Nephron (organoid): ENCODE measurements around the gene SH2D3A.

Source experiments
- H3K27ac Mint-ChIP-seq, 3 experiments: 2 replicates each; pipeline ENCODE4 v1.8.0; 2020; ENCODE audit warnings: mixed read lengths in 3 of 3, mild to moderate bottlenecking in 2 of 3, moderate library complexity in 1 of 3
- H3K27me3 Mint-ChIP-seq: 2 replicates; pipeline ENCODE4 v1.8.0; 2021; ENCODE audit warnings: low read depth, mild to moderate bottlenecking, moderate library complexity, mixed read lengths
- H3K36me3 Mint-ChIP-seq: 2 replicates; pipeline ENCODE4 v1.8.0; 2020; ENCODE audit warnings: low read depth, mixed read lengths
- H3K4me1 Mint-ChIP-seq: 2 replicates; pipeline ENCODE4 v1.8.0; 2020; ENCODE audit warnings: mixed read lengths
- H3K4me3 Mint-ChIP-seq, 3 experiments: 2 replicates each; pipeline ENCODE4 v1.8.0; 2020; ENCODE audit warnings: mild to moderate bottlenecking in 3 of 3, mixed read lengths in 3 of 3, moderate library complexity in 2 of 3
- H3K9me3 Mint-ChIP-seq: 2 replicates; pipeline ENCODE4 v1.8.0; 2020; ENCODE audit warnings: mixed read lengths
- TF ChIP-seq, protein P1 (sequence below), 3 experiments: fragments of 200-600 bp; sonication (generic); IDR thresholded peaks; one replicate each; pipeline ENCODE4 v1.5.0; 2021; ENCODE audit warnings: antibody characterized with exemption in 3 of 3; ENCODE audit not compliant: unreplicated experiment in 3 of 3

SH2D3A gene

DNA sequence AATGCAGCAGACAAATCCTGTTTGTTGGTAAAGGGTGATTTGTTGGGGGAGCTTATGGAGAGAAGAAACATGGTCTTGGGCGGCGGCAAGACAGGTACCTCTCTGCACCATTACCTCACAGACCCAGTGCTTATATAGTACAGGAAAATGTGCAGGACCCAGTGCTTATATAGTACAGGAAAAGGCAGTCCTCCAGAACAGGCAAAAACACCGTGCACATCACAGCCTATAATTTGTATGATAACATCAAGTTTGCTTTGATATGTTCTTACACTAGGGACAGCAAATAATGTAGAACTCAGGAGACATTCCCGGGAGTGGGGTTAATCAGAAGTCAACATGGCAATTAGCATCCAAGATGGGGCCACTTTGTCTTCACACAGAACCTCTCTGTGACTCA, 26.2 kb upstream of the SH2D3A start:
- TF ChIP-seq, protein P1, sequence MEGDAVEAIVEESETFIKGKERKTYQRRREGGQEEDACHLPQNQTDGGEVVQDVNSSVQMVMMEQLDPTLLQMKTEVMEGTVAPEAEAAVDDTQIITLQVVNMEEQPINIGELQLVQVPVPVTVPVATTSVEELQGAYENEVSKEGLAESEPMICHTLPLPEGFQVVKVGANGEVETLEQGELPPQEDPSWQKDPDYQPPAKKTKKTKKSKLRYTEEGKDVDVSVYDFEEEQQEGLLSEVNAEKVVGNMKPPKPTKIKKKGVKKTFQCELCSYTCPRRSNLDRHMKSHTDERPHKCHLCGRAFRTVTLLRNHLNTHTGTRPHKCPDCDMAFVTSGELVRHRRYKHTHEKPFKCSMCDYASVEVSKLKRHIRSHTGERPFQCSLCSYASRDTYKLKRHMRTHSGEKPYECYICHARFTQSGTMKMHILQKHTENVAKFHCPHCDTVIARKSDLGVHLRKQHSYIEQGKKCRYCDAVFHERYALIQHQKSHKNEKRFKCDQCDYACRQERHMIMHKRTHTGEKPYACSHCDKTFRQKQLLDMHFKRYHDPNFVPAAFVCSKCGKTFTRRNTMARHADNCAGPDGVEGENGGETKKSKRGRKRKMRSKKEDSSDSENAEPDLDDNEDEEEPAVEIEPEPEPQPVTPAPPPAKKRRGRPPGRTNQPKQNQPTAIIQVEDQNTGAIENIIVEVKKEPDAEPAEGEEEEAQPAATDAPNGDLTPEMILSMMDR (IDR thresholded peaks at IDR 0.05; ENCODE audit: unreplicated experiment in 3 of 3): no peak
- Mint-ChIP-seq H3K4me1 (no peaks in the 10 kb centered on the region), H3K36me3 (no peaks in the 10 kb centered on the region), H3K27ac (no peak overlapping the region), H3K9me3 (peaks cover 32% of the 10 kb centered on the region), H3K27me3 (peaks cover 5% of the 10 kb centered on the region), H3K4me3 (no peak overlapping the region)

DNA sequence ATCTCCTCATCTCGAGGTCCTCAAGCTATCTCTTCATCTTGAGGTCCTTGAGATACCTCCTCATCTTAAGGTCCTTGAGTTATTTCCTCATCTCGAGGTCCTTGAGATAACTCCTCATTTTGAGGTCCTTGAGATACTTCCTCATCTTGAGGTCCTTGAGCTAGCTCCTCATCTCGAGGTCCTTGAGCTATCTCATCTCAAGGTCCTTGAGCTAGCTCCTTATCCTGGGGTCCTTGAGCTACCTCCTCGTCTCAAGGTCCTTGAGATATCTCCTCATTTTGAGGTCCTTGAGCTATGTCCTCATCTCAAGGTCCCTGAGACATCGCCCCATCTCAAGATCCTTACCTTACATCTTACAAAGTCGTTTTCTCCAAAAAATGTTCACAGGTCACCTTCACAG, 24.0 kb upstream of the SH2D3A start:
- Mint-ChIP-seq H3K27ac (no peak overlapping the region), H3K4me1 (no peaks in the 10 kb centered on the region), H3K4me3 (no peak overlapping the region), H3K9me3 (peaks cover 28% of the 10 kb centered on the region), H3K36me3 (no peaks in the 10 kb centered on the region), H3K27me3 (peaks cover 5% of the 10 kb centered on the region)
- TF ChIP-seq, protein P1 (IDR thresholded peaks at IDR 0.05; ENCODE audit: unreplicated experiment in 3 of 3): no peak

DNA sequence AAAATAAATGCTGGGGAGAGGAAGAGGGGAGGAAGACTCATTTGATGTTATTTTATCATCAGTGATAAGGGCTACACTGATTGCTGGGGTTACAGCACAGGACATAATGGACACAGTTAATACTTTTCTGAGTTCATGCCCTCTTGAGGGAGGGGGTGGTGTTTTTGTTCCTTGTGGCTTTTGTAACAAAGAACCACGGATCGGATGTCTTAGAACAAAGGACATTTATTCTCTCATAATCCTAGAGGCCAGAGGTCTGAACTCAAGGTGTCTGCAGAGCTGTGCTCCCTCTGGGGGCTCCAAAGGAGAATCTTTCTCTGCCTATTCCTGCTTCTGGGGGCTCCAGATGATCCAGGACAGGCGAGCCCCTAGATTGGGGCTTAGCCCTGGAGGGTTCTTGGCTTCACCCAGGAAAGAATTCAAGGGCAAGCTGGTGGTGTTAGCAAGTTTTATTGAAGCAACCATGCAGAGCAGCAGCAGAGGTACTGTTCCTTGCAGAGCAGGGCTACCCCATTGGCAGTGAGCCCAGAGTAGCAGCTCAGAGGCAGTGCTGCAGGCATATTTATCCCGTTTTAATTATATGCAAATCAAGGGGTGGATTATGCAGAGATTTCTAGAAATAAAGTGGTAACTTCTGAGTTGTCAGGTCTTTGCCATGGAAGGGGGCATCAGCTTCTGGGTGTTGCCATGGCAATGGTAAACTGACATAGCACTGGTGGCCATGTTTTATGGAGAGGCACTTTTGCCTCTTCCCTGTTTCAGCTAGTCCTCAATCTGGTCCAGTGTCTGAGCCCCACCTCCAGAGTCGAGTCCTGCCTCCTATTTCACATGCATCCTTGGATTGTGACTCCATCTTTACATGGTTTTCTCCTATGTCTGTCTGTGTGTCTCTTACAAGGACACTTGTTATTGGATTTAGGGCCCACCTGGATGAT, 23.2 kb upstream of the SH2D3A start:
- H3K27me3 Mint-ChIP-seq: peaks cover 11% of the 10 kb centered on the region
- no peaks in the 10 kb centered on the region for H3K36me3 Mint-ChIP-seq
- no peak overlapping the region for H3K4me3 Mint-ChIP-seq
- H3K4me1 Mint-ChIP-seq: no peaks in the 10 kb centered on the region
- H3K27ac Mint-ChIP-seq: no peak overlapping the region
- TF ChIP-seq, protein P1 (IDR thresholded peaks at IDR 0.05; ENCODE audit: unreplicated experiment in 3 of 3): no peak
- peaks cover 23% of the 10 kb centered on the region for H3K9me3 Mint-ChIP-seq

DNA sequence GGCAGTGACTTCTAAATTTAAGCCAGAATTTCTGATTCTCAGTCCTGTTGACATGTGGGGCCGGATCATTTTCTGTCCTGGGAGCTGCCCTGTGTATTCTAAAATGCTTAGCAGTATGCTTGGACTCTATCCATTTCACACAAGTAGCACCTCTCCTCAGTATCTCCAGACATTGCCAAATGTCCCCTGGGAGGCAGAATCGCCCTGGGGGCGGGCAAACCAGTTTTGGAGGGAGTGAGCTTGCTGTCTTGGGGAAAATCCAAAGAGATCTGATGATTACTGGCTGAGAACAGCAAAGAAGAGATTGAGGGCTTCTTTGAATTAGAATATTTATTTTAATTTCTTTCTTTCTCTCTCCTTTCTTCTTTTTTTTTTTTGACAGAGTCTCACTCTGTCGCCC, 21.7 kb upstream of the SH2D3A start:
- TF ChIP-seq, protein P1 (IDR thresholded peaks at IDR 0.05; ENCODE audit: unreplicated experiment in 3 of 3): no peak
- no peaks in the 10 kb centered on the region for H3K36me3 Mint-ChIP-seq
- peaks cover 15% of the 10 kb centered on the region for H3K27me3 Mint-ChIP-seq
- H3K9me3 Mint-ChIP-seq: peaks cover 19% of the 10 kb centered on the region
- no peaks in the 10 kb centered on the region for H3K4me1 Mint-ChIP-seq
- no peak overlapping the region for H3K27ac Mint-ChIP-seq
- no peak overlapping the region for H3K4me3 Mint-ChIP-seq

DNA sequence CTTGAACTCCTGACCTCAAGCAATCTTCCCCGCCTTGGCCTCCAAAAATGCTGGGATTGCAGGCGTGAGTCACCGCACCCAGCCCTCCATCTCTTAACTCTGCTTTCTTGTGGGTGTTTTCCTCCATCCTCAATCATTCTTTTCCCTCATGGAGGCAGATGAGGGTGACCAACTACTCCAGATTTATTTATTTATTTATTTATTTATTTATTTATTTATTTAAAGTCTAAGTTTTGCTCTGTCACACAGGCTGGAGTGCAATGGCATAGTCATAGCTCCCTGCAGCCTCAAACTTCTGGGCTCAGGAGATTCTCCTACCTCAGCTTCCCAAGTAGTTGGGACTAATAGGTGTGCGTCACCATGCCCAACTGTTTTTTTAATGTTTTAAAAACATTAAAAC, 20.2 kb upstream of the SH2D3A start:
- H3K27me3 Mint-ChIP-seq: peaks cover 9% of the 10 kb centered on the region
- no peak overlapping the region for H3K4me3 Mint-ChIP-seq
- no peak overlapping the region for H3K27ac Mint-ChIP-seq
- H3K4me1 Mint-ChIP-seq: no peaks in the 10 kb centered on the region
- H3K36me3 Mint-ChIP-seq: no peaks in the 10 kb centered on the region
- TF ChIP-seq, protein P1 (IDR thresholded peaks at IDR 0.05; ENCODE audit: unreplicated experiment in 3 of 3): no peak
- peaks cover 18% of the 10 kb centered on the region for H3K9me3 Mint-ChIP-seq

DNA sequence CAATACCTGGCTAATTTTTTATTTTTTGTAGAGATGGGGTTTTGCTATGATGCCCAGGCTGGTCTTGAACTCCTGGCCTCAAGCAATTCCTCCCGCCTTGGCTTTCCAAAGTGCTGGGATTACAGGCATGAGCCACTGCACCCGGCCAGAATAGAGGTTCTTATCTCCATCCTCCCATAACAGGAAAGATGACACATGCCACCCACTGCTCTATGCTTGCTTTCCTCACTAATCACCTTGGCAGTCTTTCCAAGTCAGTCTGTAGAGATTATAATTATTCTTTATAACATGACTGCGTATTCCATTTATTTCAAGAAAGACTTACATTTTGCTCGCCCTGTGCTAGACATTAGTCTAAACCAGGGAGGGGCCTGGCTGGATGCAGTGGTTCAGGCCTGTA, 12.0 kb upstream of the SH2D3A start:
- no peaks in the 10 kb centered on the region for H3K36me3 Mint-ChIP-seq
- H3K9me3 Mint-ChIP-seq: peaks cover 2% of the 10 kb centered on the region
- no peak overlapping the region for H3K4me3 Mint-ChIP-seq
- no peak overlapping the region for H3K27ac Mint-ChIP-seq
- TF ChIP-seq, protein P1 (IDR thresholded peaks at IDR 0.05; ENCODE audit: unreplicated experiment in 3 of 3): no peak
- peaks cover 4% of the 10 kb centered on the region for H3K4me1 Mint-ChIP-seq
- peaks cover 8% of the 10 kb centered on the region for H3K27me3 Mint-ChIP-seq
